Kidney epithelial cell (primary cell): Measurements from ENCODE around the gene USP46. TPM values are rescaled to one million over a fixed set of nuclear protein-coding genes. Genes with fewer than 3 reads are reported as not detected.

Experiments used
- DNase-seq: peaks from one replicate; pipeline ENCODE4 v3.0.0-alpha.2; 2010; ENCODE audit warnings: low read depth
- H3K27me3 ChIP-seq: 2 replicates; pipeline ENCODE4 v1.6.0; 2011; ENCODE audit warnings: low read length; ENCODE audit not compliant: control insufficient read depth, insufficient read depth
- H3K36me3 ChIP-seq: 2 replicates; pipeline ENCODE4 v1.5.1; 2011; ENCODE audit warnings: low read length; ENCODE audit not compliant: control insufficient read depth, insufficient read depth
- H3K4me3 ChIP-seq: 2 replicates; pipeline ENCODE4 v1.5.1; 2011; ENCODE audit warnings: low read depth, mild to moderate bottlenecking, control low read depth, low read length
- CTCF ChIP-seq: IDR thresholded peaks from 2 replicates; pipeline ENCODE4 v1.5.1; 2011; ENCODE audit warnings: mild to moderate bottlenecking, moderate library complexity, low read length, control low read depth, inconsistent platforms; ENCODE audit not compliant: insufficient read depth, poor library complexity, severe bottlenecking
- total RNA-seq: library from RNA; depleted of rRNA; stranded (reverse); fragments of >200 nt; gene quantifications from 2 replicates; pipeline ENCODE4 v1.2.3, GENCODE V29; 2015

The USP46 gene
- total RNA-seq, 1 donor from 2014 or later, result 14.9 TPM

- no peak for TF ChIP-seq CTCF
- Histone ChIP-seq H3K36me3 (no peaks in the 10 kb centered on the region), H3K27me3 (no peaks in the 10 kb centered on the region), H3K4me3 (no peak overlapping the region)
- no peak for DNase-seq
Observed at GRCh38 chr4:52637116-52637515, 22.0 kb downstream of the USP46 start.

GRCh38 chr4:52635560-52635959, 23.5 kb downstream of the USP46 start:
- Histone ChIP-seq H3K27me3 (no peaks in the 10 kb centered on the region), H3K36me3 (no peaks in the 10 kb centered on the region), H3K4me3 (no peak overlapping the region)
- no peak for DNase-seq
- TF ChIP-seq CTCF, result no peak

GRCh38 chr4:52635130-52635529, 24.0 kb downstream of the USP46 start:
- no peaks in the 10 kb centered on the region for H3K36me3 ChIP-seq
- H3K27me3 ChIP-seq, result no peaks in the 10 kb centered on the region
- no peak overlapping the region for H3K4me3 ChIP-seq
- no peak for TF ChIP-seq CTCF
- DNase-seq, result no peak

GRCh38 chr4:52633846-52634245, 25.3 kb downstream of the USP46 start:
- Histone ChIP-seq H3K4me3 (no peak overlapping the region), H3K27me3 (no peaks in the 10 kb centered on the region), H3K36me3 (no peaks in the 10 kb centered on the region)
- DNase-seq, result no peak
- no peak for TF ChIP-seq CTCF

DNA sequence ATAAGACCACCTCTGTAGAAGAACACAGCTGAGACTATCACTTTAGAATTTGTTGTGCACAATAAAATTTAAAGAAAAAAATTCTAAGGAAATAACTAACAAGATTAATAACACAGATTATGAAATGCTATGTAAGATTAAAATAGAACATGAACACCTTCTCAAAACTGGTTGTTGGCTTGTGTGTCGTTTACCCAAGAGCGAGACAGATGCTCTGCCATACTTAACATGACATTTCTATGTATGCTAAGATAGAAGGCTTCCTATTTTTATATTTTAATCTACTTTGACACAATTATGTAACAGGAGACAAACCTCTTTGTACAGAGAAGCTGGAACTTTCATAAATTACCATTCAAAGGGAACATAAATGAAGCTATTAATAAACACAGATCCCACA, 30.1 kb downstream of the USP46 start:
- TF ChIP-seq CTCF, result no peak
- DNase-seq, result no peak
- H3K27me3 ChIP-seq, result no peaks in the 10 kb centered on the region
- no peak overlapping the region for H3K4me3 ChIP-seq
- H3K36me3 ChIP-seq, result peaks cover 1% of the 10 kb centered on the region

GRCh38 chr4:52628543-52628942, 30.6 kb downstream of the USP46 start:
- no peak for DNase-seq
- H3K36me3 ChIP-seq, result peaks cover 1% of the 10 kb centered on the region
- no peaks in the 10 kb centered on the region for H3K27me3 ChIP-seq
- no peak overlapping the region for H3K4me3 ChIP-seq
- no peak for TF ChIP-seq CTCF
